ENCODE measurements around the gene F8.

The F8 gene

DNA sequence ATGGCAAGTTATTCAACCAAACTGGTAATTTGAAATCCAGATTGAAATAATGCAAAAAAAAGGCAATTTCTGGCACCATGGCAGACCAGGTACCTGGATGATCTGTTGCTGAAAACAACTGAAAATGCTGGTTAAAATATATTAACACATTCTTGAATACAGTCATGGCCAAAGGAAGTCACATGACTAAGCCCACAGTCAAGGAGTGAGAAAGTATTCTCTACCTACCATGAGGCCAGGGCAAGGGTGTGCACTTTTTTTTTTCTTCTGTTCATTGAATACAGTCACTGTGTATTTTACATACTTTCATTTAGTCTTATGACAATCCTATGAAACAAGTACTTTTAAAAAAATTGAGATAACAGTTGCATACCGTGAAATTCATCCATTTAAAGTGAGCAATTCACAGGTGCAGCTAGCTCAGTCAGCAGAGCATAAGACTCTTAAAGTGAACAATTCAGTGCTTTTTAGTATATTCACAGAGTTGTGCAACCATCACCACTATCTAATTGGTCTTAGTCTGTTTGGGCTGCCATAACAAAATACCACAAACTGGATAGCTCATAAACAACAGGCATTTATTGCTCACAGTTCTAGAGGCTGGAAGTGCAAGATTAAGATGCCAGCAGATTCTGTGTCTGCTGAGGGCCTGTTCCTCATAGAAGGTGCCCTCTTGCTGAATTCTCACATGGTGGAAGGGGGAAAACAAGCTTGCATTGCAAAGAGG, 212.4 kb downstream of the F8 start:
- no peak for DNase-seq

DNA sequence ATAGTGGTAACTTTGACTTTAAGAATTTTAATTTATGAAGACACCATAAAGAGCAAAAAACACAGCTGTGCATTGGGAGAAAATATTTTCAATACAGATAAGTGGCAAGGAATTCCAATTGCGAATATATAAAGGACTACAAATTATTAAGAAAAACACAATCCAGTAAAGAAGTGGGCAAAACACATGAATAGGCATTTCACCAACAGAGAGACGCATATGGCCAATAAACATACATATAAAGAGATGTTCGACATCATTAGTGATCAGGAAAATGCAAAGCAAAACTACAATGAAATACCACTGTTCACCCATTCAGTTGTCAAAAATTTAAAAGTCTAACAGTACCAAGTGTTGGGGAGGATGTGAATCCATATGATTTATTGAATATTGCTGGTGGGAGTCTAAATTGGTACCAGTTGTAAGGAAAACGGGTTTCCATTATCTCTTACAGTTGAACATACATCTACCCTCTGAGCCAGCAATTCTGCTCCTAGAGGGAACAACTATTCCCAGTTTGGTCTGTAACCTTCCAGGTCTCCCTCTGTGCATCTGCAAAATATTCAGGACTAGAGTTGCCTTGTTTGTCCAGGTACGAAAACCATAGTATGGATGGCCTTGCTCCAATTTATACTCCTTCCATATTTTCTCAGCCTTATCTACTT, 215.6 kb downstream of the F8 start:
- no peak for DNase-seq

DNA sequence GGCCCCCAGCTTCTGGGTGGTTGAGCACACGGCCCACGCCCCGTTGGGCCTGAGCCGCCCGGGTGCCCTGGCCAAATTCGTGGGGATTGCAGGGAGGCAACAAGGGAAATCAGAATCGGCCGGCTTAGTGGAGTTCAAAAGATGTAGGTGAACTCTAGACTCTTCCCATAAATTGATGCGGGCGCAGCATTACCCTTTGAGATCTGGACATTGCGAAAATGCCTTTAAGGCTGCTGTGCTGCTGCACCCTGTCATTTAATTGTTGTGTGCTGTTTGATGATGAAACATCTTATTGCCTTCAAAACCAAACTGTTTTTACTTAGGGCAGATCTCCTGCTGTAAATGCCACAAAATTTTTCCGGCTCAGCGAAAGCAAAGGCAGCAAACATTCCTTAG, 216.8 kb downstream of the F8 start:
- DNase-seq, result no peak

DNA sequence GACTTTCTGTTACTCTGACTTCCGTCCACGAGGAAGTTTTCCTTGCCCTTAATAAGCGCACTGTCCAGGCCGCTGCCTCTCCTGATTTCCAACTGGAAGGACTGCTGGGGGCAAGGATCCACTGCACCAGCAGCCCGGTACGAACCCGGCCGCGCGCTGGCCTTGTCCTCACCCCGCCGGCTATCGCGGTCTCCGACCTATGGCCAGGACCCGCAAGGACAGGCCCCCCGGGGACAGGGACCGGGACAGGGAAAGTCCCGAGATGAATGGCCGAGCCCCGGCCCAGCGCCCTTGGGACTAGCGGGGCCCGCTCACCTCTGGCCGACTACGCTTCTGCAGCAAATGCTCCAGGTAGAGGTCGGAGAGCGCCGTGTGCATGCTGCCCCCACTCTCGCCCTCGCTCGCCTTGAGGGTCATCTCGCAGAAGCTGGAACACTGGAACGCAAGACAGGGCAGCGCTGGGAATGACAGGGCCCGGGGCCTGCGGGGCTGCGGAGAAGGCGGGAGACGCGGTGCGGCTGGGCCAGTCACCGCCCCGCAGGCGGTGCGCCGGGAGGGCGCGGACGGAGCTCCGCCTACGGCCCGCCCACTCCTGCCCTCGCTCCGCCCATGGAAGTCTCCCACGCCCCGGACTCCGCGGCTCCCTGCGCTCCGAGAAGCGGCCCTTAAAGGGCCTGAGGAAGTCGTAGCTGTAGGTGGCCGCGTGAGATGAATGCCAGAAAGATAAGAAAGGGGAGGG, 217.4 kb downstream of the F8 start, which contains the start of gene MPP1:
Gene MPP1, minus strand, starts transcription at position 529 of the 739 bp plus-strand sequence. Its CDS starts 112 bp downstream, at position 417.
- DNase-seq, result peak; percentile 57 to 62

DNA sequence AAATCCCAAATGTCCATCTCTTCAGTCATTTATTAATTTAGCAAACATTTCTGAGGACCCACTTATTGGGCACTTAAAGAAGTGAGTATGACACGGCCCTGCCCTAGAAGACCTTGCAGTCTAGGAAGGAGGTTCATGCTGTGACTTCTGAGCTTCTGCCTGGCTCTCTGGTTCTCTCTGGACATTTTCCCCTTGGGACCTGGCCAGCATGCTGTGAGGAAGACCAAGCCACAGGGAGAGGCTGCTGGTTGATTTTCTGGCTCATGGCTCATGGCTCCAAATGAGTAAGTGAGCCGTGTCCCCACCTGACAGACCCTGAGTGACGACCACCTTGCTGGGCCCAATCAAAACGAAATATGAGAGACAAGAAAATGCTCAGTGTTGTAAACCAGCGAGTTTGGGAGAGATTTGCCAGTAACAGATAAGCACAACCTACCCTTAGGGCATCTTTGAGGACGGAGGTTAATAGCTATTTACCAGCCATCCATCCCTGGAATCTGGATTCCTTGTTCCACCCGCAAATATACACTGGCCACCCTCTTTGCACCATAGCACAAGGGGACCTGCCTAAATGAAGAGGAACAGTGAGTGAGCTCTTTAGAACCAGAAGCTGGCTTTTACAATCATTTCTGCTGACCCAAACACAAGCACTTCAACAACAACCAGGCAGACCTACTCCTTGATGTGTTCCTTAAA, 218.1 kb downstream of the F8 start:
- DNase-seq, result no peak

DNA sequence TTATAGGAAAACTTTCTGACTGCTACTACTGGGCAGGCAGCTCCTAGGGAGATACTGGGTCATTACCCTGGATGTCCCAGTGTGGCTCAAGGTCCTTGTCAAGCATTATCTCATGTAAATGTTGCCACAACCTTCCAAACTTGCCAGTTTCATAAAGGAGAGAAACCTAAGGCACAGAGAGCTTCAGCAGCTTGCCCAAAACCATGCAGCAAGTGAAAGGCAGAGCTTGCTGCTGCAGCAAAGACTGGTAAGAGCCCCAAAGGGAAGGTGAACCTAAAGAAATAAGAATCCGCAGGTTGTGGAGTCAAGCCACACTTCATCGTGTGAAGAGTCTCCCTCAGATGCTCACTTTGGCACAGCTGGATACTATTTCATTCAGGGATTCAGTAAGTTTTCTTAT, 219.6 kb downstream of the F8 start:
- DNase-seq, result no peak

DNA sequence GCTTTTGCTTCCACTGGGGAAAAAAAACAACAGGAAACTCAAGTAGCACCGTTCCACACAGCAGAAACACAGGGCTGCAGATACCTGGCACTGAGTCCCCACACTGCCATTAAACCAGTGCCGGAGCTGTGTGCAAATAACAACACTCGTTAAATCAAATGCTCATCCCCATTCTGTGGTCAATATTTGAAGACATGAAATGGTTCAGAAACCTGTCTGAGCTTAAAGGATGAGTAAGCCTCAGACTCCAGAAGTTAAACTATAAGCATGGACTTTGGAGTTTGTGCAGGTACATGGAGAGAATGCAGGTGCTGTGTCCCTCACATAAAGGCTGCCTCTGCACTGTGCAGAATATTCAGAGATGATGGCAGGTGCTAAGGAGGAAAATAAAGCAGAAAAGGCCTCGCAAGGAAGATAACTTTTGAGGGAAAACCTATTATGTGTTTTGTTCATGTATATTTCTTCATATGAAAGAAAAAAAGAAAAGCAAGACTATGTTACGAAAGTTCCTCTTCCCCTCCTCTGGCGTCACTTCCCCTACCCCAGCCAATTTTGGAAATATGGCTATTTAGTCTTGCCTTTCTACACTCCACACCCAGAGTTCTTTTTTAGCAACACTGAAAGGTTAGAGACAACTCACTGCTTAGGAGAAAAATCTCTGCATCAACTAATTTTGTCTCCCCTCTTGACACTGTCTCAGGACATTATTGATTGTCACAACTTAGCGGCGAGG, 221.9 kb downstream of the F8 start:
- DNase-seq, result no peak

DNA sequence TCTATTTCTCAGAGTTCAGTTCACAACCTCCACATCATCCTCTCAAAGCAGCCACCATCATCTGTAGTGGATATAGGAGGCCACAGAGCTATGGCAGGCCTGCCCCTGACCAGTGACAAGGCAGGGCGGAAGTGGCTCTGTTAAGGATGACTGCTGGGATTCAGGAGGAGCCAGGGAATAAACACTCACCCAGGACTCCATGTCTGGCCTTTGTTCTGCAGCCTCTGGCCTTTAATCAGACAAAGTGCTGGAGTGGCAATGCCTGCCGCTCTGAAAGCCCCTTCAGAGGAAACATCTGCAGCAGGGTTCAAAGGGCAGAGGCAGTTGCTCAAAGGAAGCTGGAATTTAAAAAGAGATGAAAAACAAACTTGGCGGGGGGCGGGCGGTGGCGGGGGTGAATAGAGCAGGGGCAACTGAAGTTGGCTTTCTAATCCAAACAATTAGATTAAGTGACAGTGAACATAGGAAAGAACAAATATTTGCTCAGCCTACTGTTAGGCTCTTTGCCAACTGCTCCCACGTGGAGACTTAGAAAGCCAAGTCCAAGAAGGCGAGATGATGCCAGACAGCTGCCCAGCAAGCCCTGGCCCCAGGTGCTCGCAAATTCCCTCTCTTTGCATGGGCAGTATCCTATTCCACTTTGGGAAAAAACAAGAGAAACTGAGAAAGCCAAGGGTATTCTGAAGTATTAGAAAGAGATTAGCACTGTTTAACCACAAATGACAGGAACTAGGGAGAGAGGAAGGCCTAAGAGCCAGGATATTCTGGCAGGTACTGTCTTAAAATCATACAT, 222.8 kb downstream of the F8 start:
- DNase-seq, result no peak

DNA sequence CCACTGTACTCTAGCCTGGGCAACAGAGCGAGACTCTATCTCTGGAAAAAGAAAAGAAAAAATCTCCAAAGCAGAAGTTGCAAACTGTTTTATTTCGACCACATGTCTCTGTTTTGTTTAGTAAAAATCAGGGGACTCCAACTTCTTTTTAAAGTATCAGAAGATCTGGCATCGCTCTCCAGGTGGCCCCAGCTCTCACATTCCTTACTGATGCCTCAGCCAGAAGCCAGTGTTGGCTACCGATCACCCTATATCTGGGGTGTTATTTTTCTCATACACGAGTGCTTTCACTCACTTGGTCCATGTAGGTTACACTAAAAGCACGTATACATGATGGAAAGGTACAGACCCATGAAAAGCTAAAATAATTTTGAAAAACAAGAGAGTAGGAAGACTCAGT, 225.5 kb downstream of the F8 start:
- no peak for DNase-seq

DNA sequence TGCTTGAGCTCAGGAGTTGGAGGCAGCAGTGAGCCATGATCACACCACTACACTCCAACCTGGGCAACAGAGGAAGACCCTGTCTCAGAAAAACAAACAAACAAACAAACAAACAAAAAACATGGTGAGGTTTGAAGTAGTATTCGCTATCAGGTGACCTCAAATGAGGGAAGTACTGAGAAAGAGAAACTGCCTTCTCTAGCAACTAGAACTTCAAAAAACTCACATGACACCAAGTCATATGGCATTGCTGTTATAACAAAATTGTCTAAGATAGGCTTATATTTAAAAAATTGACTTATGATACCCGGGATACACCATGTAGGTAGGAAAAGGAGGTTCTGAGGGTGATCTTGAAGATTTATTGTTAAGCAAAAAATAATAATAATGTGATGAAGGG, 227.5 kb downstream of the F8 start:
- DNase-seq, result no peak

DNA sequence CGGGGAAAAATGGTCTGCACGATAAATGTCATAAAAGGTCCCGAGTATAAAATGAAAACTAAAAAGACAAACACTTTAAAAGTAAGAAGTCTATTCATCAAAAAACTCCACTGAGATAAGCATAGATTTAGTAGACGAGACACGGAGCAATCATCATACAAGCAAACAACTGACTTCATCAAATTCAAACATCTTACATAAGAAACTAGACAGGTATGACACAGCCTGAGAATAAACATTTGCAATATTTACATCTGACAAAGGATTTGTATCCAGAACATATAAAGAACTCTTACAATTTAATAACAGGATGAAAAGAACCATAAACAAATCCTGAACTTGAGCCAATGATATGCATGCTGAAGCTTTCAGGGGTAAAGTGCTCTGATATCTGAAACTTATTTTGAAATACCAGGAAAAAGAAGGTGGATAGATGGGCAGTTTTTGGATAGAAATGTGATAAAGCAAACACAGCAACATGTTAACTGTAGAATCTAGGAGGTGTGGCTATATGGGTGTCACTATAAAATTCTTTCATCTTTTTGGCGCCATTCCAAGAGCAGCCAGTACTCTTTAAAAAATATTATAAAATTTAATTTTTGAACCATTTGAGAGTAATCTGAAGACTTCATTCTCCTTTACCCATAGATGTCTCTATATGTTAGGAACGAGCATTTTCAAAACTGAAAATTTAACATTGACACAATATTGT, 229.3 kb downstream of the F8 start:
- DNase-seq, result no peak

DNA sequence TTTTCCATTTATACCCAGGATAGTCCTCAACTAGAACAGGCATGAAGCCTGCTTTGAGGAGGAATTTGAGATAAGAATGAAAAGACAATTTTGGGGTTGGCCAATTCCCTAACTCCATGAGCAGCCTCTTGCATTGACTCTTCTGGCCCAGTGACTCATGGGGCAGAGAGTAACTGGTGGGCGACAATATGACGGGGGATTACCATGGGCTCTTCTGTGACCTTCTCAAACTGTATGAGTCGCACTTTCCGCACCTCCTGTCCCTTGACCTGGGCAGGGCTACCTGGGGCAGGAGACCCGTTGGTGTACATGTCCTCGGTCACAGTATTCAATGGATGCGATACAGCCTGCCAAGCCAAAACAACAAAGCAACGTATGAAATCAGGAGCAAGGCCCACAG, 230.6 kb downstream of the F8 start:
- no peak for DNase-seq

DNA sequence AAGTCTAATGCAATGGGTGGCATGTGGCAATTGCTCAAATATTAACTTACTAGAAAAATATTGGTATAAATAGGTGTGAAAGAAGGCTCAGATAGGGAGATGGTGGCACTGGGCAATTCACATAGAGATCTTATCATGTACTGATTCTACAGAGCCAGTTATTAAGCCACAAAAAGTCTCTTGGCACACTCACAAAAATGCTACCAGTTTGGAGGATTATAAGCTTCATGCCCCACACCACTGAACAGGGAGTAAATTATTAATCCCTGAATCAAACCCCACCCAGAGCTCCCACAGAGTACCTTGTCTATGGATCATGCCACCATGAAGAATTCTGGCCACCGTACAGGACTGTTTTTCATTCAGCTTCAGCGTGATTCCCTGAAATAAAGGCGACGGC, 231.1 kb downstream of the F8 start:
- DNase-seq, result no peak

Measured in stimulated activated CD4-positive, alpha-beta T cell treated with anti-CD3 and anti-CD28 coated beads, Interleukin-2, amount 100 ng/mL, for 48 hours (primary cell).